Mesendoderm (in vitro differentiated cells): ENCODE results near the gene IGFBP4.

Experiments
- DNase-seq: peaks from one replicate; pipeline ENCODE4 v3.0.0; 2013
- H2AK5ac ChIP-seq: 2 replicates; pipeline ENCODE4 v1.6.1; 2013; ENCODE audit warnings: low read length, inconsistent platforms
- H2BK120ac ChIP-seq: 2 replicates; pipeline ENCODE4 v1.6.1; 2013; ENCODE audit warnings: low read depth, mild to moderate bottlenecking, low read length, moderate library complexity, mixed read lengths
- H2BK15ac ChIP-seq: replicated peaks from 2 replicates; pipeline ENCODE4 v1.6.1; 2013; ENCODE audit warnings: low read depth, mild to moderate bottlenecking, moderate library complexity
- H2BK5ac ChIP-seq: 2 replicates; pipeline ENCODE4 v1.6.1; 2013; ENCODE audit warnings: low read length, inconsistent platforms
- H3K18ac ChIP-seq: 2 replicates; pipeline ENCODE4 v1.6.1; 2013; ENCODE audit warnings: mild to moderate bottlenecking, low read length, mixed read lengths
- H3K23ac ChIP-seq: one replicate; pipeline ENCODE4 v1.6.1; 2013; ENCODE audit warnings: low read length
- H3K27ac ChIP-seq: 2 replicates; pipeline ENCODE4 v1.5.1; 2013; ENCODE audit warnings: low read depth, mild to moderate bottlenecking, inconsistent platforms, low read length, moderate library complexity
- H3K27me3 ChIP-seq: 2 replicates; pipeline ENCODE4 v1.6.1; 2013; ENCODE audit warnings: low read length, control low read depth, mild to moderate bottlenecking, inconsistent platforms; ENCODE audit not compliant: insufficient read depth, poor library complexity
- H3K36me3 ChIP-seq: 2 replicates; pipeline ENCODE4 v1.6.1; 2013; ENCODE audit warnings: low read length, inconsistent platforms; ENCODE audit not compliant: control insufficient read depth, insufficient read depth
- H3K4ac ChIP-seq: one replicate; pipeline ENCODE4 v1.6.1; 2013; ENCODE audit warnings: low read depth, mild to moderate bottlenecking, low read length, moderate library complexity
- H3K4me1 ChIP-seq: 2 replicates; pipeline ENCODE4 v1.6.1; 2013; ENCODE audit warnings: low read depth, low read length, inconsistent platforms; ENCODE audit not compliant: control insufficient read depth
- H3K4me2 ChIP-seq: 2 replicates; pipeline ENCODE4 v1.6.1; 2013; ENCODE audit warnings: low read length
- H3K4me3 ChIP-seq: 2 replicates; pipeline ENCODE4 v1.5.1; 2013; ENCODE audit warnings: mild to moderate bottlenecking, low read length
- H3K56ac ChIP-seq: one replicate; pipeline ENCODE4 v1.6.1; 2013; ENCODE audit warnings: low read length
- H3K79me1 ChIP-seq: 2 replicates; pipeline ENCODE4 v1.6.1; 2013; ENCODE audit warnings: low read length, inconsistent platforms
- H3K79me2 ChIP-seq: 2 replicates; pipeline ENCODE4 v1.6.1; 2013; ENCODE audit warnings: mild to moderate bottlenecking, low read length; ENCODE audit not compliant: control insufficient read depth, insufficient read depth
- H3K9ac ChIP-seq: 2 replicates; pipeline ENCODE4 v1.6.1; 2013; ENCODE audit warnings: low read length, inconsistent platforms
- H4K5ac ChIP-seq: one replicate; pipeline ENCODE4 v1.6.1; 2013; ENCODE audit warnings: low read length
- H4K8ac ChIP-seq: one replicate; pipeline ENCODE4 v1.6.1; 2013; ENCODE audit warnings: low read depth, mild to moderate bottlenecking, control low read depth, low read length, moderate library complexity
- WGBS: extraction: QIAGEN DNeasy Blood & Tissue Kit; methylation state at CpG from one replicate; pipeline ENCODE4 v1.1.7; 2013; ENCODE audit warnings: low lambda C conversion rate, missing lambda C conversion rate; ENCODE audit not compliant: insufficient coverage; ENCODE audit errors: extremely low coverage; 5-methylcytosine and 5-hydroxymethylcytosine counted together

The IGFBP4 gene

DNA sequence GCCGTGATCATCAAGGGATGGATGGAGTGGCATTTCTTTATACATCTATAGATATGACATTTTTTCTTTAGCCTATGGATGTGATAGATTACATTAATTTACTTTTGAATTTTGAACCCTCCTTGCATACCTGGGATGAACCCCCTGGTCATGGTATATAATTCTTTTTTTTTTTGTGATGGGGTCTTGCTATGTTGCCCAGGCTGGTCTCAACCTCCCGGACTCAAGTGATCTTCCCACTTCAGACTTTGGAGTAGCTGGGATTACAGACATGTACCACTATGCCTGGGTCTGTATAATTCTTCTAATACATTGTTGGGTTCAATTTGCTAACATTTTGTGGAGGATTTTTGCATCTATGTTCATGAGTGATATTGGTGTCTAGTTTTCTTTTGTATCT, 59.9 kb downstream of the IGFBP4 start:
- Histone ChIP-seq H2BK120ac (no peak overlapping the region), H4K8ac (no peak overlapping the region), H3K4me1 (peaks cover 6% of the 10 kb centered on the region), H3K23ac (no peak overlapping the region), H3K4me3 (no peak overlapping the region), H3K27ac (no peak overlapping the region), H3K27me3 (no peaks in the 10 kb centered on the region), H3K36me3 (no peaks in the 10 kb centered on the region), H2AK5ac (no peak overlapping the region), H2BK5ac (no peak overlapping the region), H3K9ac (no peak overlapping the region), H3K79me1 (no peaks in the 10 kb centered on the region), H3K79me2 (no peaks in the 10 kb centered on the region), H2BK15ac (no peak overlapping the region), H3K4me2 (no peak overlapping the region), H3K18ac (no peak overlapping the region), H3K56ac (no peak overlapping the region), H3K4ac (no peak overlapping the region), H4K5ac (no peak overlapping the region)
- no CpG with 5 or more reads among the region's 2 CpGs for WGBS
- no peak for DNase-seq

DNA sequence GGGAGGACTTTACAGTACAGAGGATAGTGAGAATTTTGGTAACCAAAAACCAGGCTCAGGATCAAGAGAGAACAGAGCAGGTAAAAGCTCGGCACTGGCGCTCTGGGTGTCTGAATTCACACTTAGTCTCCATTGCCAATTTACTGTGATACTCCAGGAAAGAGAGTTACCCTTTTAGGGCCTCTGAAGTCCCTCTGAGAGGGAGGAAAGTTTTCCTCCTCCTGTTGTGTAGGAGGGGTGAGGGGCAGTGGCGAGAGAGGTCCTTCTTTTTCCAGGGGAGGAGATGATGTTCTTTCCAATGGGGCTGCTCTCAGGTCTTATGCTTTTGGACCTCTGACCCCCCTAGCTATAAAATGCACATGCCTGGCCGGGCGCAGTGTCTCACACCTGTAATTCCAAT, 63.5 kb downstream of the IGFBP4 start:
- Histone ChIP-seq H3K4me2 (no peak overlapping the region), H3K18ac (no peak overlapping the region), H3K4ac (no peak overlapping the region), H3K4me1 (peaks cover 4% of the 10 kb centered on the region), H3K4me3 (no peak overlapping the region), H4K8ac (no peak overlapping the region), H2BK120ac (no peak overlapping the region), H3K79me2 (no peaks in the 10 kb centered on the region), H3K79me1 (no peaks in the 10 kb centered on the region), H2BK15ac (no peak overlapping the region), H3K27me3 (no peaks in the 10 kb centered on the region), H2AK5ac (no peak overlapping the region), H2BK5ac (no peak overlapping the region), H3K23ac (no peak overlapping the region), H3K56ac (no peak overlapping the region), H4K5ac (no peak overlapping the region), H3K27ac (no peak overlapping the region), H3K9ac (no peak overlapping the region), H3K36me3 (no peaks in the 10 kb centered on the region)
- no peak for DNase-seq
- WGBS = no CpG with 5 or more reads among the region's 5 CpGs
